HPDE6-E6E7 (cell line): Measurements from ENCODE around the gene CNOT10.
"Not testable (repeated sequence)": the region's sequence is repeated elsewhere in the genome, so short reads cannot be mapped to it uniquely, and the experiment has no call there.

Experiments
- DNase-seq: peaks from one replicate; pipeline ENCODE4 v3.0.0; 2011; ENCODE audit warnings: missing footprints; ENCODE audit errors: extremely low spot score

Gene CNOT10

DNA sequence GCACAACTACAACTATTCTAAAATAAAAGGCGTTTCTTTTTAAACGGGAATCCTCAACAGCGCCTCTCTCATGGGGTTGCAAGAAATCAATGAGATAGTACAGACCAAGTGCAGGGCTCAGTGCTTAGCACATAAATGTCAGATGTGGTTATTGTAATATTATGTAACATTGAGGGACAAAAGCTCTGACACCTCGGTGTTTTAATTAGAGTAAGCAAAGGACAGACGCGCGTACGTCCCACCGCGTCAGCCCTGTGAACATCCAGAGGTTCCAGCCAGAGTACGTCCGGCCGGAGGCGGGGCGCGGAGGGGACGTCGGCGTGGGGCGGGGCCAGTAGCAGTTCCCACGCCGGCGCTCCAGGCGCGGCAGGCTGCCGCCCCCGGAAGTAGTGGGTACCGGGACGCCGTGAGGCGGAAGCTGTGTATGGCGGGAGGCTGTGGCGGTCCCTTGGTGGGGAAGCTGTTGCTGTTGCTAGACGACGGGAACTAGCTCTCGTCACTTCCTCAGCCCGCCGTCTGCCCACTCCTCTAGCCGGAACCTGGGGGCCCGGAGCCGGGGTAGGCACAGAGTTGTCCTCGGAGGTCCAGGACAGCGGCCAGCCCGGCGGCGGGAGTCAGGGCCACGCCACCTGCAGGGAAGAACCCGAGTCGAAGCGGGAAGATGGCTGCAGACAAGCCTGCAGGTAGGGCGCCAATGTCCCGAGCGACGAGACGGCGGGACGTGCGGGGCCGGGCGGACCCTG is at the start of gene CNOT10:
Gene CNOT10 (plus strand): TSS at position 389 of the 743 bp plus-strand sequence. CDS start 273 bp downstream, at position 662.
- peak; percentile 52 for DNase-seq

DNA sequence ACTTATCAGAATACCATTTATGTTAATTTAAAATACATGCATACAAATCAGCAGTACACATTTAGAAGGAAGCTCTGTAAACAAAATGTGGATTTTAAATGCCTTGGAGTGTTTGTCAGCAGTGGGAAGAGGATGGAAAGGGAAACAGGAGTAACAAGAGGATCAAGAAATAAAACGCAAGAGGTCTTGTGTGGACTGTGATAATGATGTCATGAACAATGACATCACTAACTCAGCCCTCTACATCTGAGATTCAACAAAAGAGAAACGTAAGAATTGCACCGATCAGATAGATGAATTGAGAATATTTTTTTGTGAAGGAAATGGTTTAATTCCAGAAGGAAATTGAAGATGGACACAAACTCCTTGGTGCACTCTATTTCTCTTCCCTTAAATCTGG is 44.0 kb upstream of the CNOT10 start:
- DNase-seq, result no peak

DNA sequence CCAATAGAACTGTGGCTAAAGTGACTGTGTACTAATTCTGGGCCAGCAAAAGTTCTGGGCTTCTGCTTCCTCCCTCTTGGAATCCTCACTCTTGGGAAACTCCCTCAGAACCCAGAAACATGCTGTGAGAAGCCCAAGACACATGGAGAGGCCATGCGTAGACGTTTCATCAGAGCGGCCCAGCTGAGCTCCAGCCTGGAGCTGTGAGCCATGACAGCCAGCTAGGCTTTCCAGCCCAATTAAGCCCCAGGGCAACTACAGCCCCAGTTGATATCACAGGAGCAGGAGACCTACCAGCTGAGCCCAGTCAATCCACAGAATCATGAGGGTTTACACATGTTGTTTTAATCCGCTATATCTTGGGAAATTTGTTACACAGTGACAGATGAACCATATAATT is 43.6 kb upstream of the CNOT10 start:
- no peak for DNase-seq

DNA sequence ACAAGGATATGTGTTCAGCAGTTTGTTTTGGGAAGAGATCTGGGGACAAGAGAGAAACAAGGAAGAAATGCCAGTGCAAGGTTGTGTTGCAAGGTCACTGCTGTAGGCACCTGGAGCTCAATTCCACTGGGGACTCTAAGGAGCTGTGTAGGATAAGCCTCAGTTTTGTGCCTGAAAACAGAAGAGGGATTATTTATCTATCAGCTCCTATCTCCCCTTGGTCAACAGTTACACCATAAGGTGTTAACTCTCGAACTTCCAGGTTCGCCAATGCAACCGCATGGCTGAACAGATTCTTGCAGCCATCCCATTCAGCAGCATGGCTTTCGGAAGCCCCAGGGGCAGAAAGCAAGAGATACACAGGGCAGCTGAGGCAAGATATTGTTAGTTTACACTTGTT is 41.6 kb upstream of the CNOT10 start:
- DNase-seq, result no peak

- DNase-seq, result no peak
Observed at GRCh38 chr3:32643816-32644215, 41.2 kb upstream of the CNOT10 start.

- no peak for DNase-seq
Observed at GRCh38 chr3:32644380-32644779, 40.6 kb upstream of the CNOT10 start.

- no peak for DNase-seq
Observed at GRCh38 chr3:32646761-32647160, 38.2 kb upstream of the CNOT10 start.

DNA sequence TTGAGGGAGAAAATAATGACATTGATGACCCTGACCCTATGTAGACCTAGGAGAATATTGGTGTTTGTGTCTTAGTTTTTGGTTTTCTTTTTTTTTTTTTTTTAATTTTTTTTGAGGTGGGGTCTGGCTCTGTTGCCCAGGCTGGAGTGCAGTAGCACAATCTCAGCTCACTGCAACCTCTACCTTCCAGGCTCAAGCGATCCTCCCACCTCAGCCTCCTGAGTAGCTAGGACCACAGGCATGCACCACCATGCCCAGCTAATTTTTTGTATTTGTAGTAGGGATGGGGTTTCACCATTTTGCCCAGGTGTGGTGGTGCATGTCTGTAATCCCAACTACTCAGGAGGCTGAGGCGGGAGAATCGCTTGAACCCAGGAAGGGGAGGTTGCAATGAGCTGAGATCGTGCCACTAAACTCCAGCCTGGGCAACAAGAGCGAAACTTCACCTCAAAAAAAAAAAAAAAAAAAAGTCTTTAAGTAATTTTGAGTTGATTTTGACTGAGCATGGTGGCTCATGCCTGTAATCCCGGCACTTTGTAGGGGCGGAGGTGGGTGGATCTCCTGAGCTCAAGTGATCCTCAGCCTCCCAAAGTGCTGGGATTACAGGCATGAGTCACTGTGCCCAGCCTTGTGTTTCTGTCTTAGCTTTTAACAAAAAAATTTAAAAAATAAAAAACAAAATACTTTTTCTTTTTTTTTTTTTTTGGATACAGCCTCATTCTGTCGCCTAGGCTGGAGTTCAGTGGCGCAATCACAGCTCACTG is 32.5 kb upstream of the CNOT10 start:
- not testable (repeated sequence) for DNase-seq

- DNase-seq, result no peak
Observed at GRCh38 chr3:32655167-32655566, 29.8 kb upstream of the CNOT10 start.

DNA sequence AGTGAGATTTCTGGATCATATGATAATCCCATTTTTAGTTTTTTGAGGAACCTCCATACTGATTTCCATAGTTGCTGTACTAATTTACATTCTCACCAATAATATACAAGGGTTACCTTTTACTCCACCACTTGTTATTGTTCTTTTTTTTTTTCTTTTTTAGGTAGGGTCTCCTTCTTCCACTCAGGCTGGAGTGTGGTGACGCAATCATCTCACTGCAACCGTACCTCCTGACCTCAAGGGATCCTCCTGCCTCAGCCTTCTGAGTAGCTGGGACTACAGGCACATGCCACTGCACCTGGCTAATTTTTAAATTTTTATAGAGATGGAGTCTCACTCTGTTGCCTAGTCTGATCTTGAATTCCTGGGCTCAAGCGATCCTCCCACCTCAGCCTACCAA is 24.4 kb upstream of the CNOT10 start:
- DNase-seq, result no peak

GRCh38 chr3:32662647-32663046 is 22.3 kb upstream of the CNOT10 start:
- DNase-seq, result no peak

DNA sequence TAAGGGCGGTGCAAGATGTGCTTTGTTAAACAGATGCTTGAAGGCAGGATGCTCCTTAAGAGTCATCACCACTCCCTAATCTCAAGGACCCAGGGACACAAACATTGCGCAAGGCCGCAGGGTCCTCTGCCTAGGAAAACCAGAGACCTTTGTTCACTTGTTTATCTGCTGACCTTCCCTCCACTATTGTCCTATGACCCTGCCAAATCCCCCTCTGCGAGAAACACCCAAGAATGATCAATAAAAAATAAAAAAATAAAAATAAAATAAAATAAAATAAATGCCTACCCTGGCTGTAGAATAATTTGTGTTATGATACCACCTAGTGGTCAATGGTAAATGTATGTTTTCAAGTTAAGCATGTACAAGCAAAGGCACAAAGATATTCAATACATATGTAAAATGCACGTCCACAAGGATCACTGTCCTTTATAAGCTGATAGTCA is 20.3 kb upstream of the CNOT10 start:
- DNase-seq, result not testable (repeated sequence)

- DNase-seq, result no peak
Observed at GRCh38 chr3:32667072-32667582, 17.9 kb upstream of the CNOT10 start.

DNA sequence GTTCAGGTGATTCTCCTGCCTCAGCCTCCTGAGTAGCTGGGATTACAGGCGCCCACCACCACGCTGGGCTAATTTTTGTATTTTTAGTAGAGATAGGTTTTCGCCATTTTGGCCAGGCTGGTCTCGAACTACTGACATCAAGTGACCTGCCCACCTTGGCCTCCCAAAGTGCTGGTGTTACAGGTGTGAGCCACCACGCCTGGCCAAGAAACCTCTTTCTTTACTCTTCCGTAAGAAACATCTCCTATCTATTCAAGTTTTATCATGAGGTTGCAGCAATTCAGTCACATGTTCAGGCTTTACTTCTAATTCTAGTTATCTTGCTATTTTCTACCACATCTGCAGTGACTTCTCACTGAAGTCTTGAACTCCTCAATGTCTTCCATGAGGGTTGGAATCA is 15.8 kb upstream of the CNOT10 start:
- not testable (repeated sequence) for DNase-seq

DNA sequence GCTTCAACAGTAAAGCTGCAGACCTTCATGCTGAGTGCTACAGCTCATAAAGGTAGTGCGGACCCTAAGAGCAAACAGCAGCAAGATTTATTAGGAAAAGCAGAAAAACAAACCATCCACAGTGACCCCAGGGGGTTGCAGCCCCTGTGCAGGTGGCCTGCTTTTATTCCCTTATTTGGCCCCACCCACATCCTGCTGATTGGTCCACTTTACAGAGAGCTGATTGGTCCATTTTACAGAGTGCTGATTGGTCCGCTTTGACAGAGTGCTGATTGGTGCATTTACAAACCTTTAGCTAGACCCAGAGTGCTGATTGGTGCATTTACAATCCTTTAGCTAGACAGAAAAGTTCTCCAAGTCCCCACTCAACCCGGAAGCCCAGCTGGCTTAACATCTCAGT is 11.3 kb upstream of the CNOT10 start:
- not testable (repeated sequence) for DNase-seq

GRCh38 chr3:32675164-32675563 is 9.8 kb upstream of the CNOT10 start:
- no peak for DNase-seq

- no peak for DNase-seq
Observed at GRCh38 chr3:32675650-32676049, 9.3 kb upstream of the CNOT10 start.

- no peak for DNase-seq
Observed at GRCh38 chr3:32681811-32682210, 3.2 kb upstream of the CNOT10 start.

- DNase-seq, result no peak
Observed at GRCh38 chr3:32684029-32684799, 774 bp upstream of the CNOT10 start.

- no peak for DNase-seq
Observed at GRCh38 chr3:32685543-32686185, 676 bp downstream of the CNOT10 start.

- no peak for DNase-seq
Observed at GRCh38 chr3:32686713-32687112, 1.7 kb downstream of the CNOT10 start.

GRCh38 chr3:32691847-32692246 is 6.9 kb downstream of the CNOT10 start:
- no peak for DNase-seq
